ENCODE measurements around the gene PFAS.

PFAS gene

DNA sequence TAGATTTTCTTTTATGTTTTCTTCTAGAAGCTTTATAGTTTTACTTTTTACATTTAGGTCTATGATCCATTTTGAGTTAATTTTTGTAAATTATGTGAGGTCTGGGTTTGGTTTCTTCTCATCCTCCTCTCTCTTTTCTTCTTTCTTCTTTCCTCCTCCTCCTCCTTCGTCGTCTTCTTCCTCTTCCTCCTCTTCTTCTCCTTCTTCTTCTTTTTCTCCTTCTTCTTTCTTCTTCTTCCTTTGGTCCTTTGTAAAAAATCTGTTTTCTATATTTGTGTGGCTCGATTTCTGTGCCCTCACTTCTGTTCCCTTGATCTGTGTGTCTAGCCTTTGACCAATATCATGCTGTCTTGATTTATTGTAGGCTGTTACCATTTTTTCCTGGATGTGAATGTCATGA, 51.1 kb downstream of the PFAS start:
- TF ChIP-seq CTCF (IDR thresholded peaks at IDR 0.05; ENCODE audit: borderline replicate concordance, control extremely low read depth, extremely low read depth, insufficient read depth, missing control alignments), result no peak
- no peak for DNase-seq (ENCODE audit: low spot score)
- in situ Hi-C loops (cut with MboI; ENCODE audit: low sequenced_read_pairs, unreplicated experiment), result no loop called here

DNA sequence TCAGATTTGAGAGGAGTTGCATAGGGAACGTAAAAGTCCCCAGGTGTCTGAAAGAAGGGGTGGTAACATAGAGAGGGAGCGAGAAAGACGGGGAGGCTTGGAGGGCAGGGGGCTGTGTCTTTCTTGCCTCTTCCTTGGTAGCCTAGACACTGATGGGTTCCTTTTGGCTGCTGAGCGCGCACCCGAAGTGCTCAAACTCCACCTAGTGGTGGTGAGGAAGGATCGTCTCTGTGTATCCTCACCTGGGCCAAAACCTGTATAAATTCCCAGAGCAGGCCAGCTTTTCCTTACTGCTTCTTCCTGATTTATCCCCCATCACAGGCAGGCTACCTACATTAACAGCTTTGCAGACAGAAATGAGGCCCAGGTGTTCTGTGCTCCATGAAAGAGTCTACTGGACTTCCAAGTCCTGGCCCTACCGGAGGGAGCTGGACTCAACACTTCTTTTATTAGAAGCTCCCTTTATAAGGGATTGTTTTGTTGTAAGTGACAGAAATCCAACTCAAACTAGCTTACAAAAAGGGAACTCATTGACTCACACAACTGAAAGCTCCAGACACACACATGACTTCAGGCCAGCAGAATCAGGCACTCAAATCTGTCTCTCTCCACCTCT, 51.6 kb downstream of the PFAS start:
- TF ChIP-seq CTCF (IDR thresholded peaks at IDR 0.05; ENCODE audit: borderline replicate concordance, control extremely low read depth, extremely low read depth, insufficient read depth, missing control alignments), result peak; percentile 87
- in situ Hi-C loops (cut with MboI; ENCODE audit: low sequenced_read_pairs, unreplicated experiment), result no loop called here

DNA sequence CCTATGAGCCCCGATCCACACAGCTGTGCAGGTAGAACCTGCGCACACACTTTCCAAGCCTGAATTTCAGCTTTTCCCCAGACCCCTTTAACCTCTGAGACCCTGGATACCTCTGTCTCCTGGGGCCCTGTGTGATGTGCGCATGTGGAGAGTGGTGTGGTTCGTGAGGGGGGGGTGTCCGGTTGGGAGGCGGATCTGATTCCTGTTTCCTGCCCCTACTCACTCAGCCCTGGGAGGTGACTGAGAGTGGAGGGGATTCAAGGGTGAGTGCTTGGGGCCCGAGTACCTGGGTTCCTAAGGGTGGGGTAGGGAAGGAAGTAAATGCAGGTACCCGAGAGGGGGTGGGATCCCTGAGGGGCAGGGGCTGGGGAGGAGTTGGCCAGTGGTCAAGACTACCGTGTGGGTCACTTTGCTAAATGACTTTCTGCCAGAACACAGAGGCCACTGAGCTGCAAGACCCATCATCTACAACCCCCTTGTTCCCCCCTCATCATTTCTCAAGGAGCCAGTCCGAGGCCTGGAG, 61.6 kb downstream of the PFAS start:
- TF ChIP-seq CTCF (IDR thresholded peaks at IDR 0.05; ENCODE audit: borderline replicate concordance, control extremely low read depth, extremely low read depth, insufficient read depth, missing control alignments), result no peak
- no peak for DNase-seq (ENCODE audit: low spot score)
- in situ Hi-C loops (cut with MboI; ENCODE audit: low sequenced_read_pairs, unreplicated experiment), result no loop called here

More for the DNA sequence above, 51.6 kb downstream of the PFAS start:
- peak; percentile 87 for DNase-seq (ENCODE audit: low spot score)

DNA sequence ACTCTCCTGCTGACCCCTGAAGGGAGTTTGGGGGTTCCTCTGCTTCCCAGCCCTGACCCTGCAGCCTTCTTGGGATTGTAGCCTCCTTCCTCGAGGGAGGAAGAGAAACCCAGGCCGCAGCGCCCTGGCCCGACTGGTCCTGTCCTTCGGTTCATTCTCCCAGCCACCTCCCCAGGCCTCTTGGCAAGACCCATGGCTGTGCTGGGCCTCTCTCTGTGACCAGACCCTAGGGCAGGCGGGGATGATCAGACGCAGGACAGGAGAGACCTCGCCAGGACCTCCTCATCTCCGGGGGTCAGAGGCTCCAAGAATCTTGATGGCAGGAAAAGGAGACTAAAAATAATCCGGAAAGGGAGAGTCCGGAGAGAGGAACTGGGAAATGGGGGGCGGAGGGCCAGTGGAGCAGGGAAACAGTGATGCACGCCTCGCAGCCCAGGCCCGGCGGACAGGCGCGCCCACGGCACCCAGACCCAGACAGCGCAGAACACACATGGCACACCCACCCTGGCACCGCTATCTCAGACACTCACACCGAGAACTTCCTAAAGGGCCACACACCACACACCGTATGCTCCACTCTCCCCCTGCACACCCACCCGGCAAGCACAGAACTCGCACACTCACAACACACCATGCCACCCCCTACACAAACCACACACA, 62.2 kb downstream of the PFAS start:
- no peak for DNase-seq (ENCODE audit: low spot score)
- in situ Hi-C loops (cut with MboI; ENCODE audit: low sequenced_read_pairs, unreplicated experiment), result no loop called here
- TF ChIP-seq CTCF (IDR thresholded peaks at IDR 0.05; ENCODE audit: borderline replicate concordance, control extremely low read depth, extremely low read depth, insufficient read depth, missing control alignments), result no peak

DNA sequence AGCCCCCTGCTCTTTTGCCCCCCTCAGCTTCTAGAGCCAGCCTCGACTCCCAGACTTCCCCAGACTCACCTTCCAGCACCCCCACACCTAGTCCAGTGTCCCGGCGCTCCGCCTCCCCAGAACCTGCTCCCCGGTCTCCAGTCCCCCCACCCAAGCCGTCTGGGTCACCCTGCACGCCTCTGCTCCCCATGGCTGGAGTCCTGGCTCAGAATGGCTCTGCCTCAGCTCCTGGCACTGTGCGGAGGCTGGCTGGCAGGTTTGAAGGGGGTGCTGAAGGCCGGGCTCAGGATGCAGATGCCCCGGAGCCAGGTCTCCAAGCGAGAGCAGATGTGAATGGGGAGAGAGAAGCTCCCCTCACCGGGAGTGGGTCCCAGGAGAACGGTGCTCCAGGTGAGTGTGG, 63.2 kb downstream of the PFAS start:
- DNase-seq (ENCODE audit: low spot score), result no peak
- no peak for TF ChIP-seq CTCF (IDR thresholded peaks at IDR 0.05; ENCODE audit: borderline replicate concordance, control extremely low read depth, extremely low read depth, insufficient read depth, missing control alignments)
- in situ Hi-C loops (cut with MboI; ENCODE audit: low sequenced_read_pairs, unreplicated experiment), result no loop called here

GRCh38 chr17:8312726-8313600, 63.9 kb downstream of the PFAS start:
- DNase-seq (ENCODE audit: low spot score), result no peak
- TF ChIP-seq CTCF (IDR thresholded peaks at IDR 0.05; ENCODE audit: borderline replicate concordance, control extremely low read depth, extremely low read depth, insufficient read depth, missing control alignments), result no peak
- in situ Hi-C loops (cut with MboI; ENCODE audit: low sequenced_read_pairs, unreplicated experiment), result no loop called here

Data from GM13976 (cell line).